ENCODE measurements around the gene FZR1.
A peak's percentile ranks its signal among the peaks of the same experiment; 100 is the strongest.
"Not testable (repeated sequence)": the region's sequence is repeated elsewhere in the genome, so short reads cannot be mapped to it uniquely, and the experiment has no call there.

Gene FZR1

DNA sequence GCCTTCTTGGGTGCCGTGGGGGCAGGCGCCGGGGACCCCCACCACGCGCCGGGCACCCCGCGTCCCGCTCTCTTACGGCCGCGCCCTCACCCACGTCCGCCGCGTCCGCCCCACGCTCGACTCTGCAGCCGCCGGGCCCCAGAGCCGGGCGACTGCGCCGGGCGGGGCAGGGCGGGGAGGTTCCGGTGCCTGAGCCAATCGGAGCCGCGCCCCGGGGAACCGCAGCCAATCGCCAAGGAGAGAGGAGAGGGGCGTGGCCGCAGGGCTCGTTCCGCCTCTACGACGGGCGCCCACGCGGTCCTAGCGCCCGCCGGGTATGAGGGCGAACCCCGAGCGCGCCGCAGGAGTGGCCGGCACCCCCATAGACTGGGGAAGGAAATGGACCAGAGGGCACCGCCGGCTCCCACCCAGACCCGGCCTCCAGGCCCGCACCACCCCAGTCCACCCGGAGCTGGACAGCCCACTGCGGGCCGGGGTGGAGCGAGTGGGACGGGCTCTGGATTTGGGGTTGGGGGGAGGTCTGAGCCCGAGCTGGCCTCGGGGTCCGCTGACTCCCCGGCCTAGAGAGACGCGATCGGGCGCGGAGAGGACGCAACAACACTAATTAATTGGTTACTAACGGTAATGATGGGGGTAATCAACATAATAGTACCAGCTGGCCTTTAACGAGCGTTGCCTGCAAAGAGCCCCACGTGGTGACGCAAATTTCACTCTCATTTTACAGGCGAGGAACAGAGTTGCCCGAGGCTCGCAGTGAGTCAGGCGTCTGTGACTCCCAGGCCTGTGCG lies 51.5 kb downstream of the FZR1 start, which contains the start of gene MFSD12:
TSS of gene MFSD12 (minus strand) at position 126 of the 788 bp plus-strand sequence. CDS start 183 bp downstream, outside the sequence.
- no peak within 1 kb of the TSS for H3K27ac Mint-ChIP-seq
- TF ChIP-seq, protein P1, sequence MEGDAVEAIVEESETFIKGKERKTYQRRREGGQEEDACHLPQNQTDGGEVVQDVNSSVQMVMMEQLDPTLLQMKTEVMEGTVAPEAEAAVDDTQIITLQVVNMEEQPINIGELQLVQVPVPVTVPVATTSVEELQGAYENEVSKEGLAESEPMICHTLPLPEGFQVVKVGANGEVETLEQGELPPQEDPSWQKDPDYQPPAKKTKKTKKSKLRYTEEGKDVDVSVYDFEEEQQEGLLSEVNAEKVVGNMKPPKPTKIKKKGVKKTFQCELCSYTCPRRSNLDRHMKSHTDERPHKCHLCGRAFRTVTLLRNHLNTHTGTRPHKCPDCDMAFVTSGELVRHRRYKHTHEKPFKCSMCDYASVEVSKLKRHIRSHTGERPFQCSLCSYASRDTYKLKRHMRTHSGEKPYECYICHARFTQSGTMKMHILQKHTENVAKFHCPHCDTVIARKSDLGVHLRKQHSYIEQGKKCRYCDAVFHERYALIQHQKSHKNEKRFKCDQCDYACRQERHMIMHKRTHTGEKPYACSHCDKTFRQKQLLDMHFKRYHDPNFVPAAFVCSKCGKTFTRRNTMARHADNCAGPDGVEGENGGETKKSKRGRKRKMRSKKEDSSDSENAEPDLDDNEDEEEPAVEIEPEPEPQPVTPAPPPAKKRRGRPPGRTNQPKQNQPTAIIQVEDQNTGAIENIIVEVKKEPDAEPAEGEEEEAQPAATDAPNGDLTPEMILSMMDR (IDR thresholded peaks at IDR 0.05) = no peak
- H3K27me3 Mint-ChIP-seq (ENCODE audit: low read depth, poor library complexity) = peaks cover 3% of the 10 kb centered on the region
- H3K4me1 Mint-ChIP-seq = peaks cover 28% of the 10 kb centered on the region
- H3K9me3 Mint-ChIP-seq = no peaks in the 10 kb centered on the region
- peak; percentile 96 for DNase-seq
- peak within 1 kb of the TSS; percentile 97 for H3K4me3 Mint-ChIP-seq
- no peaks in the 10 kb centered on the region for H3K36me3 Mint-ChIP-seq (ENCODE audit: low read depth)

DNA sequence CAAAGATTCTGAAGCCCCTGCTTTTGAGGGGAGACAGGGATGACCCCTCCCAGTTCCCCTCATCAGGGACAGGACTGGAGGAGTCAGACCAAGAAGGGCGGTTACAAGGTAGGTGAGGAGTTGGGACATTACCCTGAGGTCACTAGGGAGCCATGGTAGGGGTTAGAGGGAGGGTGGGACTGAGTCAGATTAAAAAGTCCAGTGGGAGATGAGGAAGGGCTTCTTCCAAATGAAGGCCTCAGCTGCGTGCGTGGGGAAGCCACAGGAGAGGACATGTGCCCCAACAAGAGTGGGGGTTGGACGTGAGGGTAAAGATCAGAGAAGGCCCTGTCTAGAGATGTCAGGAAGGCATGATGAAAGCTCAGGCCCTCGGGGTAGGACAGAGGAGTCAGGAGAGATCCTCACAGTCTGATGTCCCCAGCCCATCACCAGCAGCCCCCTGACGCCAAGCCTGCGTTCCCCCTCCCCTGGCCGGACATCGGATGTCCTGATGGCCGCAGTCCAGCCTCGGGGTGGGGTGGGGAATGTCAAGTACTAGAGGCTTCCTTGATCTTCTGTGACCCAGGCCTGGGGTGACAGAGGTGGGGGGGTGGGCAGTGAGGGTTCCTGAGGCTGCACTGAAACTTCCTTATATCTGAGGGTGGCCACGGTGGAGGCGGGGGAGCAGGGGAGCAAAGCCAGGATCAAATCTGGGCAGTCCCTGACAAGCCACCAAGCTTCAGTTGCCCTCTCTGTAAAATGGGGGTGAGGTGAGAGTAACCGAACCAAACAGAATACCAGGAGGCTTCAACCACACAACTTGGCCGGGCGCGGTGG lies 57.8 kb downstream of the FZR1 start:
- no peak for DNase-seq
- no peaks in the 10 kb centered on the region for H3K36me3 Mint-ChIP-seq (ENCODE audit: low read depth)
- no peak overlapping the region for H3K27ac Mint-ChIP-seq
- TF ChIP-seq, protein P1 (IDR thresholded peaks at IDR 0.05) = no peak
- H3K9me3 Mint-ChIP-seq = no peaks in the 10 kb centered on the region
- H3K4me1 Mint-ChIP-seq = peaks cover 9% of the 10 kb centered on the region
- no peaks in the 10 kb centered on the region for H3K27me3 Mint-ChIP-seq (ENCODE audit: low read depth, poor library complexity)
- no peak overlapping the region for H3K4me3 Mint-ChIP-seq

DNA sequence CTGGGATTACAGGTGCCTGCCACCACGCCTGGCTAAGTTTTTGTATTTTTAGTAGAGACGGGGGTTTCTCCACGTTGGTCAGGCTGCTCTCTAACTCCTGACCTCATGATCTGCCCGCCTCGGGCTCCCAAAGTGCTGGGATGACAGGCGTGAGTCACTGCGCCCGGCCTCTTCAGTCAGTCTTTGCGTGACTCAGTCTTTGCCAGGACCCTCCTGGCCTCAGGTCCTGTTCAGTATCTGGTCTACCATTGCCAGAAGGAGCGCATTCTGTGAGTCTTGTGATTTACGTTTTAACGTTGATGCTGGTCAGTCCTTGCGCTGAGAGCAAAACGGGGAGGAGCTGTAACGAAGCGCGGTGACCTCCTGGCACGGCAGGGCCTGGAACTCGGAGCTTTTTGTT lies 59.0 kb downstream of the FZR1 start:
- no peaks in the 10 kb centered on the region for H3K9me3 Mint-ChIP-seq
- H3K27me3 Mint-ChIP-seq (ENCODE audit: low read depth, poor library complexity) = no peaks in the 10 kb centered on the region
- TF ChIP-seq, protein P1 (IDR thresholded peaks at IDR 0.05) = no peak
- DNase-seq = no peak
- peaks cover 13% of the 10 kb centered on the region for H3K4me1 Mint-ChIP-seq
- no peak overlapping the region for H3K4me3 Mint-ChIP-seq
- no peak overlapping the region for H3K27ac Mint-ChIP-seq
- H3K36me3 Mint-ChIP-seq (ENCODE audit: low read depth) = no peaks in the 10 kb centered on the region

DNA sequence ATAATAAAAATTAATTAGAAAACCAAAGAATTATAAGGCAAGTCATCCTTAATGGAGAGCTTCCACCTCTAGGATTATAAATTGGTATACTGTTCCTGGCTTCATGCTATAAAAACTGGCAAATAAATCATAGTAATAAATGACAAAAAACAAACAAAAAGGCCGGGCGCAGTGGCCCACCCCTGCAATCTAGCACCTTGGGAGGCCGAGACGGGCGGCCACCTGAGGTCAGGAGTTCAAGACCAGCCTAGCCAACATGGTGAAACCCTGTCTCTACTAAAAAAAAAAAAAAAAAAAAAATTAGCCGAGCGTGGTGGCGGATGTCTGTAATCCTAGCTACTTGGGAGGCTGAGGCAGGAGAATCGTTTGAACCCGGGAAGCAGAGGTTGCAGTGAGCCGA lies 63.9 kb downstream of the FZR1 start:
- H3K4me1 Mint-ChIP-seq = peaks cover 31% of the 10 kb centered on the region
- peaks cover 14% of the 10 kb centered on the region for H3K36me3 Mint-ChIP-seq (ENCODE audit: low read depth)
- peaks cover 11% of the 10 kb centered on the region for H3K27me3 Mint-ChIP-seq (ENCODE audit: low read depth, poor library complexity)
- not testable (repeated sequence) for H3K4me3 Mint-ChIP-seq, DNase-seq, H3K9me3 Mint-ChIP-seq, H3K27ac Mint-ChIP-seq

DNA sequence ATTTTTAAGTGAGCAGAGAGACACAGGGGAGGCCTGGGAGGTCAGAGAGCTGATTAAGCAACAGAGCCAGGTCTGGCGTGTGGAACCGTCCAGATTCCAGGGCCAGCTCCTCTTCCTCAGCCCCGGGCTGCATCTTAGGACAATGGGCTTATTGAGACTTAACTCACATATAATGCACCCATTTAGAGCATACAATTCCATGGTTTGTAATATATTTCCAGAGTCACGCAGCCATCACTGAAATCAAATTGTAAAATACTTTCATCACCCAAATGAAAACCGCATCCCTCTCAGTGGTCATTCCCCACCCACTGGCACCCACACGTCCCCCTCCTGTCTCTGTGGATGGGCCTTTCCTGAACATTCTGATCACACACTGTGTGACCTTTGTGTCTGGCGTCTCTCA lies 64.5 kb downstream of the FZR1 start:
- peaks cover 32% of the 10 kb centered on the region for H3K4me1 Mint-ChIP-seq
- H3K36me3 Mint-ChIP-seq (ENCODE audit: low read depth) = peaks cover 19% of the 10 kb centered on the region
- no peak for DNase-seq
- peak overlapping the region; percentile 48 for H3K27ac Mint-ChIP-seq
- no peak overlapping the region for H3K4me3 Mint-ChIP-seq
- no peaks in the 10 kb centered on the region for H3K9me3 Mint-ChIP-seq
- TF ChIP-seq, protein P1 (IDR thresholded peaks at IDR 0.05) = no peak
- peaks cover 16% of the 10 kb centered on the region for H3K27me3 Mint-ChIP-seq (ENCODE audit: low read depth, poor library complexity)

DNA sequence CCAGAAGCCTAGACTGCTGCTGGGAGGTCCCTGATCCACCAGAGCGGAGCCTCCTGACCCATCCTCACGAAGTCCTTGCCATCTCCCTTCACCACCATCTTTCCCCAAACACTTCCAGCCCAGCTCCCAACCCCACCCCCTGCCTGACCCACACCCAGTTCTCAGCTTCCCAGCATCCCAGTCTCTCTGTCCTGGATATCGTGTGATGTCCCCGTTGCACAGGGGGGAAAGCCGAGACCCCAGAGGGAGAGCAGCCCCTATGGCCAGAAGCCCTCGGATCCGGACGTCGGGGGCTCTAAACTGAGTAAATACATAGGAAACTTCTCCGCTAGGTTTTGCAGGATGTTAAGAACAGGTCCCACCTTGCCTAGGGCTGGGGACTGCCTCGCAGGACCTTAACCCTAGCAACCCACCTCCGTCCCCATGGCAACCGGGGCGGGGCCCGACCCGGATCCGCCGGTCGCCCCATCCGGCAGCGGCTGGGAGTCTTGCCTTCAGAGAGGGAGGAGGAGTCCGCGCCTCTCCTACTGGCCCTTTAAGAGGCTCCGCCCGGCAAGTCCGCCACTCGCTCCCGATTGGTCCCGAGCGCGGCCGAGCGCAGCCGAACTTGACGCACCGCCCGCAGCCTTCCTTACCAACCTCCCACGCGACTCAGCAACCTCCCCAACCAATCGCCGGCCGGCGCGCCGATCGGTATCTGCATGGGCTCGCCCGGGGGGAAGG lies 66.2 kb downstream of the FZR1 start:
- Mint-ChIP-seq H3K4me3 (peak overlapping the region; percentile 62), H3K36me3 (ENCODE audit: low read depth) (peaks cover 20% of the 10 kb centered on the region), H3K27me3 (ENCODE audit: low read depth, poor library complexity) (peaks cover 33% of the 10 kb centered on the region), H3K4me1 (peaks cover 41% of the 10 kb centered on the region), H3K9me3 (no peaks in the 10 kb centered on the region), H3K27ac (no peak overlapping the region)
- DNase-seq = peak; percentile 99
- TF ChIP-seq, protein P1 (IDR thresholded peaks at IDR 0.05) = no peak

Measured in nephron progenitor cell (in vitro differentiated cells).